Left ventricle myocardium inferior (tissue), 1 donor: ENCODE data around the gene CASZ1. TPM values are rescaled to one million over a fixed set of nuclear protein-coding genes. Genes with fewer than 3 reads are reported as not detected.

Experiments used
- DNase-seq: peaks from one replicate; pipeline ENCODE4 v3.0.0-alpha.2; 2020
- H3K27ac ChIP-seq: fragments of 200-600 bp; replicated peaks from 2 replicates; pipeline ENCODE4 v1.8.0; 2021
- H3K27me3 ChIP-seq: fragments of 200-600 bp; 2 replicates; pipeline ENCODE4 v1.8.0; 2021; ENCODE audit warnings: low read depth
- H3K36me3 ChIP-seq: fragments of 200-600 bp; 2 replicates; pipeline ENCODE4 v1.8.0; 2021
- H3K4me1 ChIP-seq: fragments of 200-600 bp; 2 replicates; pipeline ENCODE4 v1.8.0; 2021
- H3K4me3 ChIP-seq: fragments of 200-600 bp; 2 replicates; pipeline ENCODE4 v1.8.0; 2021; ENCODE audit warnings: mild to moderate bottlenecking, moderate library complexity
- H3K9me3 ChIP-seq: fragments of 200-600 bp; replicated peaks from 2 replicates; pipeline ENCODE4 v1.8.0; 2021
- intact Hi-C: fragments of 100-400 bp; cut with micrococcal nuclease; formaldehyde crosslinking; loops from one replicate; pipeline ENCODE4 v1.11.0; 2022
- total RNA-seq: library from RNA; stranded (reverse); fragmentation: NEBNext Ultra II Directional; extraction: Animal tissue kit (Norgen Biotek cat#: 25700); gene quantifications from one replicate; pipeline ENCODE4 v1.2.1, GENCODE V29; 2021
- TF ChIP-seq, protein P1 (sequence below): fragments of 200-600 bp; IDR thresholded peaks from 2 replicates; pipeline ENCODE4 v1.8.0; 2021; ENCODE audit warnings: antibody characterized with exemption, mild to moderate bottlenecking, borderline replicate concordance
- donor health status: DM: no; HTN: yes; CAD: no; lungs with severe emphysema.

CASZ1 gene
- total RNA-seq, 1 donor from 2014 or later, result 56.3 TPM

GRCh38 chr1:10656431-10656830 lies 140.0 kb downstream of the CASZ1 start:
- peaks cover 4% of the 10 kb centered on the region for H3K4me1 ChIP-seq

DNA sequence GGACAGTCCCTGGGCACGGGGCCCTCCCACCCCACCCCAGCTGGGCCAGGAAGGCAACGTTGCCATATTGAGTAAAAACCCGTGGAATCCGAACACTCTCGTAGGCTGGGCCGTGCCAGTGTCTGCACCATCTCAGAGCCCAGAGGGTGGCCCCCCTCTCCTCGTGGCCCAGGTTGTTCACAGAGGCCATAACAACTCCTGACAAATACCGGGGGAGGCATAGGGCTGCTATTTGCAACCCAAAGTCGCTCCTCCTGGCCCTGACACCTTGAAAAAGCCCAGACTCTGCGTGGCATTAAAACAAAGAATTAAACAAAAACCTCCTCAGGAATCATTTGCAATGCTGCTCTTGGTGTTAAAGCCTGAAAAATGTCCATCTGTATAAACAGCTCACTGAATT lies 141.4 kb downstream of the CASZ1 start:
- H3K27ac ChIP-seq, result no peak overlapping the region
- DNase-seq, result no peak

More at GRCh38 chr1:10656431-10656830, 140.0 kb downstream of the CASZ1 start:
- DNase-seq, result no peak
- intact Hi-C loops, result no loop called here
- Histone ChIP-seq H3K27ac (no peak overlapping the region), H3K4me3 (no peak overlapping the region), H3K27me3 (no peaks in the 10 kb centered on the region), H3K36me3 (peaks cover 50% of the 10 kb centered on the region), H3K9me3 (no peaks in the 10 kb centered on the region)
- TF ChIP-seq, protein P1, sequence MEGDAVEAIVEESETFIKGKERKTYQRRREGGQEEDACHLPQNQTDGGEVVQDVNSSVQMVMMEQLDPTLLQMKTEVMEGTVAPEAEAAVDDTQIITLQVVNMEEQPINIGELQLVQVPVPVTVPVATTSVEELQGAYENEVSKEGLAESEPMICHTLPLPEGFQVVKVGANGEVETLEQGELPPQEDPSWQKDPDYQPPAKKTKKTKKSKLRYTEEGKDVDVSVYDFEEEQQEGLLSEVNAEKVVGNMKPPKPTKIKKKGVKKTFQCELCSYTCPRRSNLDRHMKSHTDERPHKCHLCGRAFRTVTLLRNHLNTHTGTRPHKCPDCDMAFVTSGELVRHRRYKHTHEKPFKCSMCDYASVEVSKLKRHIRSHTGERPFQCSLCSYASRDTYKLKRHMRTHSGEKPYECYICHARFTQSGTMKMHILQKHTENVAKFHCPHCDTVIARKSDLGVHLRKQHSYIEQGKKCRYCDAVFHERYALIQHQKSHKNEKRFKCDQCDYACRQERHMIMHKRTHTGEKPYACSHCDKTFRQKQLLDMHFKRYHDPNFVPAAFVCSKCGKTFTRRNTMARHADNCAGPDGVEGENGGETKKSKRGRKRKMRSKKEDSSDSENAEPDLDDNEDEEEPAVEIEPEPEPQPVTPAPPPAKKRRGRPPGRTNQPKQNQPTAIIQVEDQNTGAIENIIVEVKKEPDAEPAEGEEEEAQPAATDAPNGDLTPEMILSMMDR, result no peak

GRCh38 chr1:10653370-10654125 lies 142.9 kb downstream of the CASZ1 start:
- TF ChIP-seq, protein P1, result no peak
- peaks cover 4% of the 10 kb centered on the region for H3K4me1 ChIP-seq

More for the DNA sequence above, 141.4 kb downstream of the CASZ1 start:
- Histone ChIP-seq H3K36me3 (peaks cover 45% of the 10 kb centered on the region), H3K4me1 (peaks cover 4% of the 10 kb centered on the region), H3K9me3 (no peaks in the 10 kb centered on the region), H3K4me3 (no peak overlapping the region), H3K27me3 (no peaks in the 10 kb centered on the region)
- intact Hi-C loops, result no loop called here
- TF ChIP-seq, protein P1, result no peak

DNA sequence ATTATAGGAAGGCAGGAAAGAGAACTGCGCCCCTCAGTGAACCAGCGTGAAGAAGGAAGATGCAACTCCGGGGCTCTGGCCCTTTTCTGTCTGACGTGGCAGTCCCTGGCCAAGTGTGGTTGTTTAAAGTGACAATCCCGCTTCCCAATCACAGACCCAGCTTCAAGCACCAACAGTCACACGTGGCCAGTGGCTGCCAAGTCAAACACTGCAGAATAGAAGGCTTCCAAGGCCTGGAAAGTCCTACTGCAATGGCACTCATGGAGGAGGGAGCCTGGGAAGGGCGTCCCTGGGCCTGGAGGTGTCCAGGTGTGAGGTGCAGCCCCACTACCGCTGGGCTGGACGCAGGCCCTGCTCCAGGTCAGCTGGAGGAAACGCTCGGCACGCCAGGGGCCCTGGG lies 143.8 kb downstream of the CASZ1 start:
- Histone ChIP-seq H3K27ac (peak overlapping the region; percentile 23), H3K9me3 (no peaks in the 10 kb centered on the region), H3K4me1 (peaks cover 4% of the 10 kb centered on the region), H3K36me3 (peaks cover 35% of the 10 kb centered on the region), H3K27me3 (no peaks in the 10 kb centered on the region), H3K4me3 (no peak overlapping the region)
- intact Hi-C loops, result no loop called here
- DNase-seq, result no peak
- TF ChIP-seq, protein P1, result no peak

More at GRCh38 chr1:10653370-10654125, 142.9 kb downstream of the CASZ1 start:
- Histone ChIP-seq H3K9me3 (no peaks in the 10 kb centered on the region), H3K4me3 (no peak overlapping the region), H3K27ac (peak overlapping the region; percentile 23), H3K36me3 (peaks cover 34% of the 10 kb centered on the region), H3K27me3 (no peaks in the 10 kb centered on the region)
- intact Hi-C loops, result no loop called here
- no peak for DNase-seq

DNA sequence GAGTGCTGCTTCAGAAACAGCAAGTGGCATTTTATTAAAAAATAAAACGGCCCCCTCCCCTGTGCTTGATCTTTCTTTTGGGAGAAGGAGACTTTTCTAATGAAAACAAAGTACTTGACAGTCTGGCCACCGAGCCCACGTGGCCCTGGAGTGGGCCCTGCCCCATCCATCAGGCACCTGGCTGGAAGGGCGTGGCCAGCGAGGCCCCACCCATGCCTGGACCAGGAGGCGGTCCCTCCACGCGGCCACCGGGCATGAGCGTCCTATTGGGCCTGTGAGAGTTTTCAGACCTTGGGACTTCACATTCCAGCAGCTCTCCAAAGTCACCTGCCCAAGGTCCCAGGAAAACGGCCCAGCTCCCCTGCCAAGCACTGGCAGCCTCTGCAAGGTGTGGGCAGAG lies 144.7 kb downstream of the CASZ1 start:
- peaks cover 40% of the 10 kb centered on the region for H3K36me3 ChIP-seq
- no peaks in the 10 kb centered on the region for H3K9me3 ChIP-seq
- no peak for DNase-seq
- no peak overlapping the region for H3K4me3 ChIP-seq
- TF ChIP-seq, protein P1, result no peak
- no peak overlapping the region for H3K27ac ChIP-seq
- H3K27me3 ChIP-seq, result no peaks in the 10 kb centered on the region
- intact Hi-C loops, result no loop called here
- peaks cover 7% of the 10 kb centered on the region for H3K4me1 ChIP-seq
